GM12878 (cell line): Measurements from ENCODE around the gene MAP3K7CL. TPM values are rescaled to one million over a fixed set of nuclear protein-coding genes. Genes with fewer than 3 reads are reported as not detected.

Source experiments
- ATAC-seq: fragments of 200-7000 bp; cut with Tn5 transposase; 3 replicates; pipeline ENCODE4 v1.9.1; 2020; ENCODE audit warnings: mild to moderate bottlenecking, moderate library complexity
- BruUV-seq: library from RNA; stranded (reverse); fragments of 400-500 nt; replicated peaks from 2 replicates; lab custom pipeline; 2021; lab: Mats Ljungman, UMichigan
- CTCF ChIA-PET: fragments of 300-600 bp; sonication (Branson Sonifier 250); formaldehyde crosslinking; extraction: SDS; loops from one replicate; lab custom pipeline; 2021; ENCODE audit warnings: inconsistent platforms; lab: Yijun Ruan, JAX
- POLR2A ChIA-PET: fragments of 350-600 bp; formaldehyde crosslinking; extraction: SDS; loops from one replicate; lab custom pipeline; 2021; ENCODE audit warnings: inconsistent platforms; lab: Charles Lee
- RAD21 ChIA-PET: fragments of 300-600 bp; sonication (Branson Sonifier 250); formaldehyde crosslinking; loops from one replicate; lab custom pipeline; 2023; ENCODE audit warnings: antibody characterized with exemption; ENCODE audit not compliant: unreplicated experiment; lab: Charles Lee
- SMC1A ChIA-PET: fragments of 300-600 bp; sonication (Branson Sonifier 250); formaldehyde crosslinking; loops from one replicate; lab custom pipeline; 2023; ENCODE audit not compliant: unreplicated experiment, uncharacterized antibody; lab: Charles Lee
- DNase-seq: peaks from one replicate; pipeline ENCODE4 v3.0.0-alpha.2; 2011; ENCODE audit warnings: low read depth, low spot score
- FAIRE-seq: peaks from 3 replicates; lab custom pipeline; 2011; peaks lifted over from hg19 to GRCh38; lab: Jason Lieb, UNC
- H2AFZ ChIP-seq: 2 replicates; pipeline ENCODE4 v1.6.0; 2011; ENCODE audit warnings: low read depth, low read length, control low read depth; ENCODE audit not compliant: control insufficient read depth
- H3K27ac ChIP-seq: 2 replicates; pipeline ENCODE4 v1.5.1; 2011; ENCODE audit warnings: control low read depth; ENCODE audit not compliant: control insufficient read depth, insufficient read depth
- H3K27me3 ChIP-seq, 2 experiments: replicated peaks in 1 of 2; 2 replicates each; pipeline versions ENCODE4 v1.6.0 to v1.6.1; 2011; ENCODE audit warnings: low read length in 1 of 2; ENCODE audit not compliant: control insufficient read depth in 2 of 2, insufficient read depth in 2 of 2
- H3K36me3 ChIP-seq, 2 experiments: 2 replicates each; pipeline ENCODE4 v1.5.1; 2011; ENCODE audit warnings: low read length in 1 of 2; ENCODE audit not compliant: control insufficient read depth in 2 of 2, insufficient read depth in 2 of 2
- H3K4me1 ChIP-seq: 2 replicates; pipeline ENCODE4 v1.6.1; 2011; ENCODE audit warnings: mild to moderate bottlenecking, low read length, moderate library complexity, mixed read lengths; ENCODE audit not compliant: control insufficient read depth, insufficient read depth
- H3K4me2 ChIP-seq: 2 replicates; pipeline ENCODE4 v1.6.0; 2011; ENCODE audit warnings: control low read depth; ENCODE audit not compliant: control insufficient read depth, insufficient read depth
- H3K4me3 ChIP-seq: fragments of 200-600 bp; sonication (generic); 2 replicates; pipeline ENCODE4 v1.5.1; 2016
- H3K79me2 ChIP-seq: 2 replicates; pipeline ENCODE4 v1.6.0; 2011; ENCODE audit warnings: low read length; ENCODE audit not compliant: control insufficient read depth, insufficient read depth
- H3K9ac ChIP-seq: 2 replicates; pipeline ENCODE4 v1.8.0; 2011; ENCODE audit warnings: low read length, control low read depth, mixed read lengths; ENCODE audit not compliant: control insufficient read depth, insufficient read depth
- H3K9me3 ChIP-seq: replicated peaks from 3 replicates; pipeline ENCODE4 v1.5.1; 2011; ENCODE audit warnings: mild to moderate bottlenecking, low read length; ENCODE audit not compliant: control insufficient read depth, insufficient read depth
- H4K20me1 ChIP-seq: 2 replicates; pipeline ENCODE4 v1.6.0; 2011; ENCODE audit not compliant: control insufficient read depth, insufficient read depth
- ATF7 ChIP-seq: fragments of 450-650 bp; IDR thresholded peaks from 2 replicates; pipeline ENCODE4 v1.6.1; 2016; ENCODE audit warnings: low read depth, mild to moderate bottlenecking
- BMI1 ChIP-seq: fragments of 450-650 bp; IDR thresholded peaks from 2 replicates; pipeline ENCODE4 v1.6.1; 2016; ENCODE audit warnings: mild to moderate bottlenecking, moderate library complexity, borderline replicate concordance
- E4F1 ChIP-seq: fragments of 450-650 bp; IDR thresholded peaks from 2 replicates; pipeline ENCODE4 v1.6.1; 2018; ENCODE audit warnings: borderline replicate concordance, mild to moderate bottlenecking; ENCODE audit not compliant: partially characterized antibody
- LARP7 ChIP-seq: fragments of 450-650 bp; IDR thresholded peaks from 2 replicates; pipeline ENCODE4 v1.6.1; 2017; ENCODE audit warnings: mild to moderate bottlenecking
- NBN ChIP-seq: fragments of 450-650 bp; IDR thresholded peaks from 2 replicates; pipeline ENCODE4 v1.6.1; 2016
- NFYA ChIP-seq: IDR thresholded peaks from 2 replicates; pipeline ENCODE4 v1.6.1; 2011; ENCODE audit warnings: low read depth, mild to moderate bottlenecking, low read length, improper control_type of control experiment, borderline replicate concordance
- PBX3 ChIP-seq: IDR thresholded peaks from 2 replicates; pipeline ENCODE4 v1.6.1; 2011; ENCODE audit warnings: mild to moderate bottlenecking, low read depth, low read length, moderate library complexity; ENCODE audit not compliant: insufficient replicate concordance
- RBBP5 ChIP-seq: fragments of 200-600 bp; sonication (generic); conservative IDR thresholded peaks from 2 replicates; pipeline ENCODE4 v1.6.1; 2016
- SMARCA5 ChIP-seq: fragments of 450-650 bp; IDR thresholded peaks from 2 replicates; pipeline ENCODE4 v1.6.1; 2017; ENCODE audit warnings: mild to moderate bottlenecking
- TCF3 ChIP-seq: IDR thresholded peaks from 2 replicates; pipeline ENCODE4 v1.6.1; 2012; ENCODE audit warnings: low read depth, mild to moderate bottlenecking, low read length, borderline replicate concordance; ENCODE audit not compliant: insufficient read depth
- WGBS: methylation state at CpG from one replicate; pipeline ENCODE4 v1.1.6; 2016; ENCODE audit warnings: low lambda C conversion rate; ENCODE audit not compliant: insufficient replicate concordance, insufficient coverage; ENCODE audit errors: missing lambda C conversion rate; 5-methylcytosine and 5-hydroxymethylcytosine counted together
- in situ Hi-C: fragments of 300-500 bp; cut with MboI; formaldehyde crosslinking; loops from 9 replicates; pipeline ENCODE4 v1.14.3; 2018; ENCODE audit warnings: mixed read lengths
- intact Hi-C: fragments of 100-400 bp; cut with micrococcal nuclease; formaldehyde crosslinking; loops from one replicate; pipeline ENCODE4 v1.14.2; 2022; ENCODE audit not compliant: unreplicated experiment
- polyA plus RNA-seq, 11 experiments: library from polyadenylated mRNA; depleted of rRNA in 4 of 11; unstranded in 6 of 11; stranded (reverse) in 5 of 11; fragments of >200 nt; fragmentation: Nextera tagmentation in 4 of 11; fragmentation: Illumina TruSeq in 1 of 11; extraction: Ambion mirVana in 4 of 11; extraction: Trizol in 1 of 11; gene quantifications; 1 replicate in 1 of 11; 2 replicates in 10 of 11; pipeline versions ENCODE4 v1.2.1 to v1.2.3, GENCODE V29; 2011 to 2016; ENCODE audit warnings: inconsistent platforms in 2 of 11, missing spikeins in 2 of 11, low read depth in 1 of 11
- total RNA-seq, 4 experiments: library from RNA; depleted of rRNA in 3 of 4; stranded (reverse); fragments of >200 nt in 3 of 4; fragmentation: Illumina TruSeq in 1 of 4; extraction: Trizol in 1 of 4; gene quantifications; 2 replicates each; pipeline versions ENCODE4 v1.2.1 to v1.2.3, GENCODE V29; 2013 to 2021
- TF ChIP-seq, protein P1 (sequence below): fragments of 450-650 bp; formaldehyde crosslinking; IDR thresholded peaks from 2 replicates; pipeline ENCODE4 v1.4.0; 2020; ENCODE audit warnings: mild to moderate bottlenecking, moderate library complexity

MAP3K7CL gene
- total and polyA plus RNA-seq, 10 of the 15 experiments (the other 5 are each of a cell fraction or from before 2014, with no cell fraction given), result 3.2 to 19.7 (median 6.6) TPM

- TF ChIP-seq PBX3 (no peak), SMARCA5 (no peak), E4F1 (no peak), NFYA (no peak), RBBP5 (no peak)
- TF ChIP-seq, all 136 proteins: peak for 0
Observed at GRCh38 chr21:29179503-29179902, 49.1 kb downstream of the MAP3K7CL start (continued).

DNA sequence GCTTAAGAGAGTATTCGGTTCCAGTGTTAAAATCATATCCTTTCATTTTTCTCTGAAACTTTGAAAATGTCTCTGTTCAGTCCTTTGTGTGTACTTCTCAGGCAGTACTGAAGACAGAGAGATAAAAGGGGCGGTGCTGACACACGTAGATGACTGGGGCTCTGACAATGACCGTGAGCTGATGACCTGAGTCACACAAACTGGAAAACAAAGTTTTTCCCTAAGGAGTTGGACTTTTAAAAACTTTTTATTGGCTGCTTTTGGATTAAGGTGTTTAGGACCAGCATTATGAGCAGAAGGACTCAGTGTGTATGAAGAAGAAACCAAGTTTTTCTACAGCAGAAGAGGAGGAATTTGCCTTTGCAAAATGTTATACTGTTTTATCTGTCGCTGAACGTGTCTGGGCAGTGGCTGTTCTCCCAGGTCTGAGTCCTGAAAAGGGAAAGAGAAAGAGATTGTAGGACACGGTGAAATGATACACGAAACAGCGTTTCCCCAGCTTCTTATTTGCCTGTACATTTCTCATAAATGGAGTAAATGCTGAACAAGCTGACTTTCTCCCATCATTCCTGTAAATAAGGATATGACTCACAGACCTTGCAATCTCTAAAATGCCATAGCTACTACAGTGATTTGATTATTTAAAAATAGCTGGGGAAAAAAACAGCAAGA lies 51.5 kb downstream of the MAP3K7CL start:
- intact Hi-C loops, result no loop called here
- BruUV-seq, result no TSS peak
- WGBS, result 7% methylated on average over 9 of the region's 9 CpGs
- TF ChIP-seq NBN (no peak), ATF7 (no peak), BMI1 (no peak), TCF3 (no peak), LARP7 (no peak)
- TF ChIP-seq, protein P1, sequence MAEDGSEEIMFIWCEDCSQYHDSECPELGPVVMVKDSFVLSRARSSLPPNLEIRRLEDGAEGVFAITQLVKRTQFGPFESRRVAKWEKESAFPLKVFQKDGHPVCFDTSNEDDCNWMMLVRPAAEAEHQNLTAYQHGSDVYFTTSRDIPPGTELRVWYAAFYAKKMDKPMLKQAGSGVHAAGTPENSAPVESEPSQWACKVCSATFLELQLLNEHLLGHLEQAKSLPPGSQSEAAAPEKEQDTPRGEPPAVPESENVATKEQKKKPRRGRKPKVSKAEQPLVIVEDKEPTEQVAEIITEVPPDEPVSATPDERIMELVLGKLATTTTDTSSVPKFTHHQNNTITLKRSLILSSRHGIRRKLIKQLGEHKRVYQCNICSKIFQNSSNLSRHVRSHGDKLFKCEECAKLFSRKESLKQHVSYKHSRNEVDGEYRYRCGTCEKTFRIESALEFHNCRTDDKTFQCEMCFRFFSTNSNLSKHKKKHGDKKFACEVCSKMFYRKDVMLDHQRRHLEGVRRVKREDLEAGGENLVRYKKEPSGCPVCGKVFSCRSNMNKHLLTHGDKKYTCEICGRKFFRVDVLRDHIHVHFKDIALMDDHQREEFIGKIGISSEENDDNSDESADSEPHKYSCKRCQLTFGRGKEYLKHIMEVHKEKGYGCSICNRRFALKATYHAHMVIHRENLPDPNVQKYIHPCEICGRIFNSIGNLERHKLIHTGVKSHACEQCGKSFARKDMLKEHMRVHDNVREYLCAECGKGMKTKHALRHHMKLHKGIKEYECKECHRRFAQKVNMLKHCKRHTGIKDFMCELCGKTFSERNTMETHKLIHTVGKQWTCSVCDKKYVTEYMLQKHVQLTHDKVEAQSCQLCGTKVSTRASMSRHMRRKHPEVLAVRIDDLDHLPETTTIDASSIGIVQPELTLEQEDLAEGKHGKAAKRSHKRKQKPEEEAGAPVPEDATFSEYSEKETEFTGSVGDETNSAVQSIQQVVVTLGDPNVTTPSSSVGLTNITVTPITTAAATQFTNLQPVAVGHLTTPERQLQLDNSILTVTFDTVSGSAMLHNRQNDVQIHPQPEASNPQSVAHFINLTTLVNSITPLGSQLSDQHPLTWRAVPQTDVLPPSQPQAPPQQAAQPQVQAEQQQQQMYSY, result no peak

More for the DNA sequence above, 51.5 kb downstream of the MAP3K7CL start:
- H3K4me1 ChIP-seq, result peaks cover 7% of the 10 kb centered on the region
- ChIA-PET SMC1A (interaction anchor here (0.5 to 1.4 kb wide), 7 partner anchors 9 to 78 kb away, joined by 3 to 5 read pairs (median 3); no protein-coding TSS in a partner anchor), RAD21 (interaction anchor here (1.8 kb wide), 1 partner anchor 13 kb away, joined by 3 read pairs; no protein-coding TSS in a partner anchor), CTCF (interaction anchor here (0.6 to 1.5 kb wide), 6 partner anchors 10 to 194 kb away, joined by 3 to 5 read pairs (median 3); no protein-coding TSS in a partner anchor), POLR2A (interaction anchor here (0.6 kb wide), 1 partner anchor 27 kb away, joined by 5 read pairs; no protein-coding TSS in a partner anchor)
- peak overlapping the region; percentile 38 for H2AFZ ChIP-seq
- H3K27ac ChIP-seq, result no peak overlapping the region
- ATAC-seq (no peak), FAIRE-seq (no peak), DNase-seq (no peak)
- H3K79me2 ChIP-seq, result no peaks in the 10 kb centered on the region
- H3K9me3 ChIP-seq, result no peaks in the 10 kb centered on the region
- H4K20me1 ChIP-seq, result no peaks in the 10 kb centered on the region
- no peaks in the 10 kb centered on the region for H3K27me3 ChIP-seq
- H3K36me3 ChIP-seq, result no peaks in the 10 kb centered on the region
- in situ Hi-C loops, result no loop called here
- H3K4me3 ChIP-seq, result no peak overlapping the region
- no peak overlapping the region for H3K9ac ChIP-seq
- H3K4me2 ChIP-seq, result no peak overlapping the region
